Stimulated activated CD8-positive, alpha-beta memory T cell treated with anti-CD3 and anti-CD28 coated beads, Interleukin-15, amount 100 ng/mL, for 4 hours (primary cell): ENCODE results near the gene NAT10.

Source experiments
- DNase-seq, 2 donors: peaks; one replicate each; pipeline ENCODE4 v3.0.0-alpha.2; 2020; ENCODE audit warnings: low read depth in 2 of 2

The NAT10 gene

DNA sequence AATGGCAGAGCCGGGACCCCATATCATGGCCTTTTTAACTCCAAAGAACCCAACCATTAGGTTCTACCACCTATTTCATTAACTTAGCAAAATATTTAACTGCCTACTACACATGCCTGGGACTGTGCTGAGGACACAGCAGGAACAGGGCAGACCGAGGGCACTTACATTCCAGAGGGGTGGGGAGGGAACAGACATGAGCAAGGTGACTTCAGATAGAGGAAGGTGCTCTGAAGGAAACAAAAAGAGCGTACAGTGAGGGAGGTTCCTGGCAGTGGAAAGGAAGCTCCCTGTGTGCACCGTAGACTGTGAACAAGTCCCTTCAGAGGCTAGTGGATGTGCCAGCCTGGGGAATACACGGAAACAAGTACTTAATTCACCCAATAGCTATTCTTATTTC lies 82.8 kb downstream of the NAT10 start:
- DNase-seq: no peak

DNA sequence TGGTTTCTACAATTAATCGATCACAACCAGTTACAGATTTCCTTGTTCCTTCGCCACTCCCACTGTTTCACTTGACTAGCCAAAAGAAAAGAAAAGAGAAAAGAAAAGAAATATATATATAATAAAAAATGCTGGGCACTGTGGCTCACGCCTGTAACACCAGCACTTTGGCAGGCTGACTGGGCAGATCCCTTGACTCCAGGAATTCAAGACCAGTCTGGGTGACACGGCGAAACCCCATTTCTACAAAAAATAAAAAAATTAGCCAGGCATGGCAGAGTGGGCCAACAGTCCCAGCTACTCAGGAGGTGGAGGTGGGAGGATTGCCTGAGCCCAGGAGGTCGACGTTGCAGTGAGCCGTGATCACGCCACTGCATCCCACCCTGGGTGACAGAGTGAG lies 83.8 kb downstream of the NAT10 start:
- DNase-seq: no peak

DNA sequence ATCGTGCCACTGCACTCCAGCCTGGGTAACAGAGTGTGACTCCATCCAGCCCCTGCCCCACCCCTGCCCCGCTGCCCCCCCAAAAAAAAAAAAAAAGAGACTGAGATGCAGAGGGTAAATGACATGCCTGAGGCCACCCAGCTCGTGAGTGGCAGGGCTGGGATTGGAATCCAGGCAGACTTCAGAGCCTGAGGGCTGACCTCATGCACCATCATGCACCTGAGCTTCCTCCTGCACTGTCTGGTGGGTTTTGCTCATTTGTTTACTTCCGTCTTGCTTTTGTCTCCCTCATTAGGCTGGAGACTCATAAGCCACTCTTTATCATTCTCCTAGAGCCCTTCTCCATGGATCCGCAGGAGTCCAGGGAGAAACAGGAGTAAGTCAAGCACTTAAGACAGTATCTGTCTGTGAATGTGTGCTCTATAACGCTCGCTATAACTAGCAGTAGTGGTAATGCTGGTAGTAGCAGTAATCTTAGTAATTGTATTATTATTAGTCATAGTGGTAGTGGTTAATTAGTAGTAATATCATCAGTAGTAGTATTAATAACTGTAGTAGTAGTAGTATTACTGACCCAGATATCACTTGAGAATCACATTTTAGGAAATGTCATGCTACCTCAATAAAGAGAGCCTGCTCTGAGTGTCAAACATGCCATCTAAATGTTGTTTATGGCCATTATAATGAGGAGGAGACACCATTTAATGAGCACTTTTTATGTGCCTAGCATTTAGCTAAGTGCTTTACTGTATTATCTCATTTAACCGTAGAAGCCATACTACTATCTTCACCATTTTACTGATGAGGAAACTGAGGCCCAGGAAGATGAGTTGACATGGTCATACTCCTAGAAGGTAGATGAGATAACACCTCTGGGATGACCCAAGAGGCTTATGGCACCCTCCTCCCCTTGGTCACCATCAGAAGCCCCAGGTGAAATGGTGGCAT lies 85.0 kb downstream of the NAT10 start:
- DNase-seq: no peak

DNA sequence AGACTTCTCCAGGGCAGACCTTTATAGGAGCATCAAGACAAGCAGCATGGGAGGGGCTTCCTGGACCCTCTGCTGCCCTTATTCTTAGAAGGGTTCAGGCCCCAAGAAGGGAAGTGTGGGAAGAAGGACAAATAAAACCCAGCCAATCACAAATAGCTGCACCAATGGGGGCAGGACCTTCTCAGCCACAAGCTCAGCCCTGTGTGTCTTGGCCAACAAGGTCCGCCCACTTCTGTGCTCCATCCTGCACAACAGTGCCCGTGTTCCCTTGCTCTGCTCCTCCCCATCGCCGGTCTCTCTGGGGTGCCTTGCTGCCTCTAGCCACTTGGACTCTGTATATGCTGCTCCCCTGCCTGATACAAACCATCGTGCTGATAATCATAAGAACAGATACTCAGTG lies 86.1 kb downstream of the NAT10 start:
- no peak for DNase-seq

DNA sequence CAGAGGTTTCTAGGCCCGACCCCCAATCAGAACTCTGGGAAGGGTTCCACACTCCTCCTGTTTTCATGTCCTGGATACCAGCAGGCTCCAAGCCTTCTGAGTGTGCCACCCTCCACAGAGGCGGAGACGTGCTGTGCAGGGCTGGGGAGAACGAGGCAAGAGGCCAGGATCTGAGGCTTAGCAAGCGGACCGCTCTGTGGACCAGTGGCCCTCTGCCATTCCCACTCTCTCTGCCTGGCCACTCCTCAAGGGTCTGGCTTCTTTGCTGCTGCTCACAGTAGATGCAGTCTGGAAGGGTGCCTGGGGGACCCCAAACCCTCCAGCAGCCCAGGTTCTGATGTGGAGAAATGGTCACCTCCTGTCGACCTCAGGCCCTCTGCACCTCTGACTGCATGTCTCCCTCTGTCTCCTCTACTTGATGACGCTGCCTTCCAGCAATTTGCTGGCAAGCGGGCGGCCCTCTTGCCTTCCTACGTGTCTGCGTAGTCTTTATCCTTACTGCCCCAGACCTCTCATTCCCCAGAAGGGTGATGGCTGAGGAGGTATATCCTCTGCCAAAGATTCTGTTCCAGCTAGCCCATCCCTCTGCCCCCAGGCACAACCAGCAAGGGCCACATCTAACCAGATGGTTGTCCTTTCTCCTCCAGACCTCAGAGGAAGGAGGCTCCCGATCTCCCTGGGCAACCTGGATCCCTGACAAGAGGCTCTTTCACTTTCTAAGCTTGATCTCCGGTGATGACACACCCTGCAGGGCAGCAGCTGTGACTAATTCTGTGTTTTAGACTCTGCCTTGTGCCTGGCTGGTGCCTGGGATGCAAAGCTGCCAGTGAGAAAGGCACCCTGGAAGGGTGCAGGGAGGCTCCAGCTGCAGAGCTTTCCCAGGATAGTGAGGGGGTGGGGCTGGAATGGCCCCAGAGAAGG lies 87.3 kb downstream of the NAT10 start:
- no peak for DNase-seq

DNA sequence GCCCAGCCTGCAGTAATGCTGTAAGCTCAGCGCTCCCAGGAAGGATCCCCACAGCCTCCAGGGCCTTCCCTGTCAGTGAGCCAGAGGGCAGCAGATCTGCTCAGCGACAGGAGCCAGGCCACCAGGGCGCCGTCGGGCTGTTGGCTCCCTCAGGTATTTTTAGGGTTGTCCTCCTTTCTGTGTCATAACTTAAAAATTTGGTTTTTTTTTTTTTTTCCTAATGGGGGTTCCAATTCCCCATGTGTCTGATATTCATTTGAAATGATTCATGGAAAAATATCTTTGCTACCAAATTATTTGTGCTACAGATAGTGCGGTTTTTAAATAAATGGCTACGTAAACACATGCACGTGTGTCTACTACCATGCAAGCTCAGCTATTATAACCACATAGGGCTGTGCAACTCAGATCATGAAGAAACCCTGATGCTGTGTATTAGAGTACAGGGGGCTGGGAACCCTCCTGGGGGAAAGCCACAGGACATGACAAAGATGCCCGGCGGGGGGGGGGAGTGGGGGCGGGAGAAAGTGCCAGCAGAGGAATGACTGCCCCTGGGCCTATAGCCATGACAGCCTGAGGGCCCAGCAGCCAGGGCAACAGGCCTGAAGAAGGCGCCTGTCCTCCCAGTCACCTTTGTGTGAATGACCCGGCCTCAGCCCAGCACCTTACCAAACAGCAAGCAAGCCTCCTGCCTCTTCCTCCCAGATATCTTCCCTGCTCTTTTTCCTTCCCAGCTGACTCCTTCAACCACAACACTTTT lies 89.3 kb downstream of the NAT10 start:
- no peak for DNase-seq
